ENCODE measurements around the gene RHOC. TPM values are rescaled to one million over a fixed set of nuclear protein-coding genes. Genes with fewer than 3 reads are reported as not detected.

RHOC gene
- total RNA-seq, 2 experiments from 2014 or later, result 32.8 to 45.7 TPM

GRCh38 chr1:112676543-112676942 is 30.4 kb downstream of the RHOC start:
- POLR2A ChIA-PET, result no interaction called here
- Mint-ChIP-seq H3K27me3 (no peaks in the 10 kb centered on the region), H3K9me3 (ENCODE audit: low read depth) (no peaks in the 10 kb centered on the region), H3K36me3 (ENCODE audit: low read depth) (peaks cover 33% of the 10 kb centered on the region), H3K4me3 (peak overlapping the region; percentile 72), H3K27ac (no peak overlapping the region), H3K4me1 (peaks cover 42% of the 10 kb centered on the region)
- CTCF ChIA-PET, result no interaction called here
- intact Hi-C loops (cut with DNase I, micrococcal nuclease), result no loop called here
- DNase-seq (no peak), ATAC-seq (no peak)

DNA sequence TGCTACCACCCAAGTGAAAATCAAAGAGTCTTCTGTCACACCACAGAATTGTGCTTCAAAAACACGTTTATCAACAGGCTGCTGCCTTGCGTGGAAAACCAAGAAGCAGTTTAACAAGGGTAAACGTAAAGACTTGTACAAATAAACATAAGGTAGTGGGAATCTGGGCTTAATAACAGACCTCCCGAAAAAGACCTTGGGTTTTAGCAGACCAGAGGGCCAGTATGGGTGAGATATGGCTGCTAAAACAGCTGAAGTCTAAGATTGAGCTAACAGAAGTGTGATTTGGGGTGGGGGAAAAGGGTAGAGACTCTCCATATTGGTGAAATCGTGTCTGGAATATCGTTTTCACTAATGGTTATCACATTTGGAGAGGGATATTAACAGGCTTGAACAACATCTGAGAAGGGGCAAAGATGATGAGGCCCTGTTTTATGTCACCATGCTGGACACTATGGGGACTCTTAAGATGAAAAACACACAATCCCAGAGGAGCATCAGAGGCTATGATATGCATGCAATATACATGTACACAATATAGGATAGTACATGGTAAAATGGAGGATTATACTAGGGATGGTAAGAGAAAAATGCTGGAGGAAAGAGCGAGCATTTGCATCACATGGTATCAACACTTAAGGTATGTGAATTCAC is 31.1 kb downstream of the RHOC start:
- CTCF ChIA-PET, result interaction anchor here (0.5 to 1.4 kb wide), 2 partner anchors 32 to 420 kb away, joined by 4 to 8 read pairs; no protein-coding TSS in a partner anchor
- no peak for DNase-seq
- Mint-ChIP-seq H3K4me3 (peak overlapping the region; percentile 72), H3K4me1 (peaks cover 42% of the 10 kb centered on the region), H3K27ac (peak overlapping the region; percentile 70), H3K27me3 (no peaks in the 10 kb centered on the region), H3K36me3 (ENCODE audit: low read depth) (peaks cover 38% of the 10 kb centered on the region), H3K9me3 (ENCODE audit: low read depth) (no peaks in the 10 kb centered on the region)
- intact Hi-C loops (cut with DNase I, micrococcal nuclease), result loop anchor here in 1 of 2 experiments (2.0 kb wide), 3 partner anchors 29 to 281 kb away; partner anchors contain the start of gene PPM1J
- no peak for ATAC-seq
- POLR2A ChIA-PET, result interaction anchor here (0.5 to 1.7 kb wide), 3 partner anchors 12 to 172 kb away, joined by 3 to 5 read pairs (median 4); no protein-coding TSS in a partner anchor

DNA sequence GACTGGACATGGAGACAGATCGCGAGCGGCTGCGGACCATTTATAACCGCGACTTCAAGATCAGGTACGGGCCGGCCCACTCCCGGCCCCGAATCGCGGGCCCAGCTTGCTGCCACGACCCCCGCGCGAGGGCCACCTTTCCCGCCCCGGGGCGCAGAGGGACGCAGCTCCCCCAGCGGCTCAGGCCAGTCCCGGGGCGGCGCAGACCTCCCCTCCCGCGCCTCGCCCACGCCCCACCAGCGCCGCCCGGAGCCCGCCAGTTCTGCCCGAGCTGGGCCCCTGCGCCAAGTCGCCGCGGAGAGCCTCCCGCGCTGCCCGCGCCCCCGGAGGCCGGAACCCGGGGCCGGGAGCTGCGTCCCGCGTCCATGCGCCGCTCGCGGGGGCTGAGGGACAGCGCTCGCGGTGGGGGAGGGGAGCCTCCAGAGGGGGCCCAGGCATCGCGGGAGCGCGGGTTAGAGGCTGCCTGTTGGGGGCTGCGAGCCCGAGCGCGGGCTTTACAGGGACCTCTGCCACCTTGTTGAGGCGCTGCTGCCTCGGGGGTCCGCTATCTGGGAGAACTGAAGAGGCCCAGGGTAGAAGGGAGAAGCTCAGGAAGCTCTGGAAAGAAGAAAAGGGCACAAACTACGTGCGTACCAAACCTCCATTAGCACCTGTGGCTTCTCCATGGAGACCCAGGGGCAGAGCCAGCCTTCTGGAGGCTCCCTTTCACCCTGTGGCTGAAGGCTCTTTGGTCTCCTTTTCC is 31.8 kb downstream of the RHOC start:
- Mint-ChIP-seq H3K4me1 (peaks cover 42% of the 10 kb centered on the region), H3K4me3 (peak overlapping the region; percentile 88), H3K27ac (peak overlapping the region; percentile 92), H3K36me3 (ENCODE audit: low read depth) (peaks cover 42% of the 10 kb centered on the region), H3K27me3 (no peaks in the 10 kb centered on the region), H3K9me3 (ENCODE audit: low read depth) (no peaks in the 10 kb centered on the region)
- ATAC-seq (peak; percentile 47), DNase-seq (peak; percentile 70)
- ChIA-PET POLR2A (interaction anchor here (0.5 to 1.7 kb wide), 6 partner anchors 11 to 281 kb away, joined by 3 to 19 read pairs (median 4); no protein-coding TSS in a partner anchor), CTCF (interaction anchor here (0.5 to 2.1 kb wide), 8 partner anchors 25 to 421 kb away, joined by 3 to 8 read pairs (median 3); no protein-coding TSS in a partner anchor)
- intact Hi-C loops (cut with DNase I, micrococcal nuclease), result loop anchor here (1.0 to 2.0 kb wide), 5 partner anchors 29 to 280 kb away; partner anchors contain the start of genes CAPZA1 (in 2 of the 2), ST7L (in 2 of the 2) and PPM1J (in 1 of the 2)

DNA sequence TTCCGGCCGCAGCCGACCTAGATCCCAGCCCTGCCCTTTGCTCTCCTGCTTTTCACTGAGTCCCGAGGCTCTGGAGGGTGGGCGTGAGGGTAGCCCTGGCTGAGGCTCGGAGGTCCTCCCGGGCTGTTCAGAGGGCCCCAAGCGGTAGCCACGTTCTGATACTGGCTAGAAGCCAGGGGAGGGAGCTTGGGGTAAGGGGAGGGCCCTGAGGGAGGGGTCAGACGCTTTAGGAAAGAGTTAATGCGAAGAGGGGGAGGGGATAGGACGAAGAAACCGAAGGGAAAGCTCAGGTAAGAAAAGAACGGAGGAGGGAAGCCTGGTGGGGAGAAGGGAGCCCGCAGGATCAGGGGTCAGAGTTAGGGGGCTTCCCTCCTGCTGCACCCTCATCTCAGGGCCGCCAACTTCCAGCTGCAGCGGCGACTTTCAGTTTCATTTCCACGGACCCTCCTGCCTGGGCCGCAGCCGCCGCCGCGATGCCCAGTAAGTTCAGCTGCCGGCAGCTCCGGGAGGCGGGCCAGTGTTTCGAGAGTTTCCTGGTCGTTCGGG is 32.4 kb downstream of the RHOC start, which contains the start of gene MOV10:
MOV10 (plus strand) TSS at position 220 of the 546 bp plus-strand sequence; CDS start at position 474, 254 bp downstream.
- peaks cover 43% of the 10 kb centered on the region for H3K4me1 Mint-ChIP-seq
- ATAC-seq (peak; percentile 83), DNase-seq (peak; percentile 77)
- no peaks in the 10 kb centered on the region for H3K27me3 Mint-ChIP-seq
- POLR2A ChIA-PET, result interaction anchor here (1.0 to 1.7 kb wide), 5 partner anchors 10 to 280 kb away, joined by 3 to 19 read pairs (median 4); no protein-coding TSS in a partner anchor
- CTCF ChIA-PET, result interaction anchor here (0.5 to 2.1 kb wide), 10 partner anchors 26 to 1026 kb away, joined by 3 to 8 read pairs (median 3); partner anchors contain the start of gene LRIG2
- H3K36me3 Mint-ChIP-seq (ENCODE audit: low read depth), result peaks cover 45% of the 10 kb centered on the region
- H3K9me3 Mint-ChIP-seq (ENCODE audit: low read depth), result no peaks in the 10 kb centered on the region
- intact Hi-C loops (cut with DNase I, micrococcal nuclease), result loop anchor here (1.0 to 2.0 kb wide), 5 partner anchors 30 to 280 kb away; partner anchors contain the start of genes CAPZA1 (in 2 of the 2), ST7L (in 2 of the 2) and PPM1J (in 1 of the 2)
- peak within 1 kb of the TSS; percentile 88 for H3K4me3 Mint-ChIP-seq
- peak within 1 kb of the TSS; percentile 92 for H3K27ac Mint-ChIP-seq

GRCh38 chr1:112673592-112674439 is 33.1 kb downstream of the RHOC start:
- Mint-ChIP-seq H3K27me3 (no peaks in the 10 kb centered on the region), H3K36me3 (ENCODE audit: low read depth) (peaks cover 52% of the 10 kb centered on the region), H3K4me3 (peak overlapping the region; percentile 88), H3K4me1 (peaks cover 50% of the 10 kb centered on the region), H3K27ac (peak overlapping the region; percentile 92), H3K9me3 (ENCODE audit: low read depth) (no peaks in the 10 kb centered on the region)
- ChIA-PET POLR2A (interaction anchor here (0.6 to 1.7 kb wide), 8 partner anchors 10 to 279 kb away, joined by 3 to 19 read pairs (median 4); no protein-coding TSS in a partner anchor), CTCF (interaction anchor here (0.5 to 3.8 kb wide), 14 partner anchors 10 to 1027 kb away, joined by 3 to 19 read pairs (median 4); partner anchors contain the start of gene LRIG2)
- ATAC-seq, result peak; percentile 8
- peak; percentile 16 for DNase-seq
- intact Hi-C loops (cut with DNase I, micrococcal nuclease), result loop anchor here (1.0 to 2.0 kb wide), 5 partner anchors 30 to 279 kb away; partner anchors contain the start of genes CAPZA1 (in 2 of the 2), ST7L (in 2 of the 2) and PPM1J (in 1 of the 2)

DNA sequence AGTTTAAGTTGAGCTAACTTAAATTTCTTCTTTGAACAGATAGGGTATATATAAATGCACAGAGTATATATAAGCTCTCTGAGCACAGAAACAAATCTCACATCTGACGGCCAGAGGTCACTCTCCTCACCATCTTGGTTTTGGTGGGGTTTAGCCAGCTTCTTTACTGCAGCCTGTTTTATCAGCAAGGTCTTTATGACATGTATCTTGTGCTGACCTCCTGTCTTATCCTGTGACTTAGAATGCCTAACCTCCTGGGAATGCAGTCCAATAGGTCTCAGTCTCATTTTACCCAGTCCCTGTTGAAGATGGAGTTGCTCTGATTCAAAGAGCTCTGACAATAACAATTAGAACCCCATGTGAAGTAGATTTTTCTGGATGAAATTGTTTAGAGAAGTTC is 34.1 kb downstream of the RHOC start:
- DNase-seq, result no peak
- ChIA-PET POLR2A (interaction anchor here (0.7 to 0.8 kb wide), 4 partner anchors 23 to 55 kb away, joined by 3 to 4 read pairs (median 3); no protein-coding TSS in a partner anchor), CTCF (interaction anchor here (0.6 to 3.8 kb wide), 7 partner anchors 9 to 361 kb away, joined by 3 to 19 read pairs (median 3); no protein-coding TSS in a partner anchor)
- Mint-ChIP-seq H3K4me1 (peaks cover 51% of the 10 kb centered on the region), H3K9me3 (ENCODE audit: low read depth) (no peaks in the 10 kb centered on the region), H3K4me3 (no peak overlapping the region), H3K27ac (peak overlapping the region; percentile 15), H3K36me3 (ENCODE audit: low read depth) (peaks cover 61% of the 10 kb centered on the region), H3K27me3 (no peaks in the 10 kb centered on the region)
- no peak for ATAC-seq
- intact Hi-C loops (cut with DNase I, micrococcal nuclease), result no loop called here

DNA sequence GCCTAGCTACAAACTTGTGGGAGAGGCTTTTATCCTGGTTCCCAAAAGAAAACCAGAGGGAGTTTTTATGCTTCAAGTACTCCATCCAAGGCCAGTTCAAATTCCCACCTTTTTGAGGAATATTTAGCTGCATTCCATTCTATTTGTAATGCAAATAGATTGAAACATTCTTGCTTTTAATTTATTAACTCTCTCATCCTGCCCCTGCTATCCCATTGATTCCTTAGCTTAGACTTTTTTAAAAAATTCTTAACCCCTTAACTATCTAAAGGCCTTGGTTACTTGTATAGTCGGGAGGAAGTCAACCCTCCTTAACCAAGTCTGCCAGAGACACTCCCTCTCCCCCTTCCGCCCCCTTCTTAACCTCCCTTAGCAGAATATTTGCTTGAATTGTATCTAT is 34.9 kb downstream of the RHOC start:
- intact Hi-C loops (cut with DNase I, micrococcal nuclease), result no loop called here
- Mint-ChIP-seq H3K27me3 (no peaks in the 10 kb centered on the region), H3K27ac (no peak overlapping the region), H3K4me3 (no peak overlapping the region), H3K9me3 (ENCODE audit: low read depth) (no peaks in the 10 kb centered on the region), H3K4me1 (peaks cover 51% of the 10 kb centered on the region), H3K36me3 (ENCODE audit: low read depth) (peaks cover 69% of the 10 kb centered on the region)
- ATAC-seq (no peak), DNase-seq (no peak)
- ChIA-PET POLR2A (interaction anchor here (0.7 to 0.8 kb wide), 2 partner anchors 22 to 54 kb away, joined by 3 read pairs; no protein-coding TSS in a partner anchor), CTCF (interaction anchor here (0.6 to 3.8 kb wide), 9 partner anchors 8 to 1363 kb away, joined by 3 to 19 read pairs (median 3); no protein-coding TSS in a partner anchor)

DNA sequence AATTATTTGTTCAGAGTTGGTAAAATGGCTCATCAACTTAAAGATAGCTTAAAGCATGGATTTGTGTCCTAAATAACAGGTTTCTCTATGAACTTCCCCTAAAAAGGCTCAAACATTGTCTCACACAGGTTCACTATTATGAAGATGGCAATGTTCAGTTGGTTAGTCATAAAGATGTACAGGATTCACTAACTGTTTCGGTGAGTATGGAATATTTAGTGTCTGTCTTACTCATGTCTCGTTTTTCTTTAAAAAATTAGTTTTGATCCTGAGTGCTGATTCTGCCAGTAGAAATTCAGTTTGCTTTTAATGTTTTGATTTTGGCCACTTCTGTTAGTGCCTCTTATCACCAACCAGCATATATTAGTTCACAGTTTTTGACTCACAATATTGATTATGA is 40.0 kb downstream of the RHOC start:
- Mint-ChIP-seq H3K9me3 (ENCODE audit: low read depth) (no peaks in the 10 kb centered on the region), H3K36me3 (ENCODE audit: low read depth) (peaks cover 80% of the 10 kb centered on the region), H3K4me1 (peaks cover 34% of the 10 kb centered on the region), H3K4me3 (no peak overlapping the region), H3K27me3 (no peaks in the 10 kb centered on the region), H3K27ac (peak overlapping the region; percentile 82)
- ChIA-PET CTCF (interaction anchor here (0.7 kb wide), 1 partner anchor 40 kb away, joined by 3 read pairs; no protein-coding TSS in a partner anchor), POLR2A (interaction anchor here (0.6 kb wide), 1 partner anchor 1461 kb away, joined by 5 read pairs; no protein-coding TSS in a partner anchor)
- ATAC-seq (peak; percentile 69), DNase-seq (no peak)
- intact Hi-C loops (cut with DNase I, micrococcal nuclease), result loop anchor here in 1 of 2 experiments (1.0 to 2.0 kb wide), 2 partner anchors 43 to 48 kb away; partner anchors contain the start of genes CAPZA1 and ST7L

DNA sequence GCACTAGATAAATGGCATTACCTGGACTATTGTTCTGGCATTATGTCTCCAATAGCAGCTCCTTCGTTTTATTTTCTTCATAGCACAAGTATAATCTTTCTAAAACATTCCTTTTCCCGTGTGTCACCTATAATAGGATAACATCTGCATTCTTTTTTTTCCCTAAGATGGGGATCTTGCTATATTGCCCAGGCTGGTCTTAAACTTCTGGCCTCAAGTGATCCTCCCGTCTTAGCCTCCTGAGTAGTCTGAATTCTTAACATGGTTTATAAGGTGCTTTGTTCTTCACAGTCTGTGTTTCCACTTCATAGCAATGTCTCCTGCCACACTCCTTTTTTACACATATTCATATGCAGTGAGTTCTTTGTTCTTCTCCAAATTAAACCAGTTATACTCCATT is 41.1 kb downstream of the RHOC start:
- DNase-seq, result no peak
- no peak for ATAC-seq
- no peak overlapping the region for H3K4me3 Mint-ChIP-seq
- H3K4me1 Mint-ChIP-seq, result peaks cover 34% of the 10 kb centered on the region
- H3K27me3 Mint-ChIP-seq, result no peaks in the 10 kb centered on the region
- peak overlapping the region; percentile 33 for H3K27ac Mint-ChIP-seq
- peaks cover 82% of the 10 kb centered on the region for H3K36me3 Mint-ChIP-seq (ENCODE audit: low read depth)
- intact Hi-C loops (cut with DNase I, micrococcal nuclease), result loop anchor here in 1 of 2 experiments (2.0 kb wide), 1 partner anchor 47 kb away; the partner anchor contains the start of genes CAPZA1 and ST7L
- CTCF ChIA-PET, result interaction anchor here (1.0 kb wide), 1 partner anchor 14 kb away, joined by 5 read pairs; no protein-coding TSS in a partner anchor
- POLR2A ChIA-PET, result no interaction called here
- no peaks in the 10 kb centered on the region for H3K9me3 Mint-ChIP-seq (ENCODE audit: low read depth)
